Hepatocyte (in vitro differentiated cells): ENCODE measurements around the gene GPHN. TPM values are rescaled to one million over a fixed set of nuclear protein-coding genes. Genes with fewer than 3 reads are reported as not detected.

Experiments
- DNase-seq: peaks from one replicate; pipeline ENCODE4 v3.0.0-alpha.2; 2016; ENCODE audit warnings: low spot score
- H2AFZ ChIP-seq: fragments of 200-600 bp; sonication (generic); 2 replicates; pipeline ENCODE4 v1.6.0; 2016; ENCODE audit warnings: antibody characterized with exemption, mild to moderate bottlenecking
- H3K27ac ChIP-seq: fragments of 200-600 bp; sonication (generic); 2 replicates; pipeline ENCODE4 v1.5.1; 2016; ENCODE audit warnings: mild to moderate bottlenecking
- H3K27me3 ChIP-seq: fragments of 200-600 bp; sonication (generic); 2 replicates; pipeline ENCODE4 v1.6.1; 2016
- H3K36me3 ChIP-seq: fragments of 200-600 bp; sonication (generic); replicated peaks from 2 replicates; pipeline ENCODE4 v1.5.1; 2016; ENCODE audit warnings: low read depth; ENCODE audit not compliant: insufficient read depth
- H3K4me1 ChIP-seq: fragments of 200-600 bp; sonication (generic); 2 replicates; pipeline ENCODE4 v1.5.1; 2016; ENCODE audit warnings: mild to moderate bottlenecking, moderate library complexity; ENCODE audit not compliant: insufficient read depth
- H3K4me2 ChIP-seq: fragments of 200-600 bp; sonication (generic); 2 replicates; pipeline ENCODE4 v1.6.0; 2016
- H3K4me3 ChIP-seq: fragments of 200-600 bp; sonication (generic); 2 replicates; pipeline ENCODE4 v1.5.1; 2016; ENCODE audit warnings: mild to moderate bottlenecking
- H3K79me2 ChIP-seq: fragments of 200-600 bp; sonication (generic); 2 replicates; pipeline ENCODE4 v1.6.0; 2017; ENCODE audit warnings: mild to moderate bottlenecking
- H3K9me2 ChIP-seq: fragments of 200-600 bp; sonication (generic); replicated peaks from 2 replicates; pipeline ENCODE4 v1.6.0; 2017; ENCODE audit warnings: mild to moderate bottlenecking; ENCODE audit not compliant: insufficient read depth
- H3K9me3 ChIP-seq: fragments of 200-600 bp; sonication (generic); 2 replicates; pipeline ENCODE4 v1.5.1; 2016; ENCODE audit warnings: low read depth, mild to moderate bottlenecking
- H4K20me1 ChIP-seq: fragments of 200-600 bp; sonication (generic); 2 replicates; pipeline ENCODE4 v1.6.0; 2016; ENCODE audit warnings: mild to moderate bottlenecking; ENCODE audit not compliant: insufficient read depth, poor library complexity, severe bottlenecking
- EZH2 ChIP-seq: fragments of 200-600 bp; sonication (generic); IDR thresholded peaks from 2 replicates; pipeline ENCODE4 v1.6.1; 2016; ENCODE audit warnings: antibody characterized with exemption, mild to moderate bottlenecking, borderline replicate concordance
- EZH2phosphoT487 ChIP-seq: fragments of 200-600 bp; sonication (generic); IDR thresholded peaks from one replicate; pipeline ENCODE4 v1.6.1; 2018; ENCODE audit warnings: antibody characterized with exemption, mild to moderate bottlenecking, low read depth, moderate library complexity; ENCODE audit not compliant: unreplicated experiment, severe bottlenecking
- WGBS: methylation state at CpG from one replicate; pipeline ENCODE4 v1.1.6; 2016; ENCODE audit warnings: low lambda C conversion rate; ENCODE audit errors: missing lambda C conversion rate; 5-methylcytosine and 5-hydroxymethylcytosine counted together
- polyA plus RNA-seq: library from polyadenylated mRNA; unstranded; fragments of >200 nt; fragmentation: Nextera tagmentation; extraction: Ambion mirVana; gene quantifications from 2 replicates; pipeline ENCODE4 v1.2.1, GENCODE V29; 2016
- total RNA-seq: library from RNA; depleted of rRNA; stranded (reverse); fragments of >200 nt; gene quantifications from 2 replicates; pipeline ENCODE4 v1.2.3, GENCODE V29; 2014
- TF ChIP-seq, protein P1 (sequence below): fragments of 200-600 bp; sonication (generic); IDR thresholded peaks from 2 replicates; pipeline ENCODE4 v1.5.1; 2016; ENCODE audit warnings: antibody characterized with exemption, mild to moderate bottlenecking; ENCODE audit not compliant: poor library complexity

GPHN gene
- total and polyA plus RNA-seq, 2 experiments from 2014 or later, result 9.3 to 10.7 TPM

DNA sequence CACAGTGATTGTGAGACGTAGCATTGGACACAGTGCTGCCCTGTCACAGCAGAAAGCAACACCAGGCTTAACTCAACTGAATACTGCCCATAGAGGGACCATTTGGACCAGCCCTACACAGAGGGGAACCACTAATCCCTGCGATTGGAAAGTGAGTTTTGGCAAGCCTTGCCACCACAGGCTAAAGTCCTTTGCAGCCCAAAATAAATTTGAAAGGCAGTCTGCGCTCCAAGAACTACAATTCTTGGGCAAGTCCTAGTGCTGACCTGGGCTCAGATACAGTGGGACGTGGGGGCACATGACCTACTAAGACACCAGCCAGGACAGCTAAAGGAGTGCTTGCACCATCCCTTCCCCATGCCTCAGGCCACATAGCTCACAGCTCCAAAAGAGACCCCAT, 349.9 kb downstream of the GPHN start:
- Histone ChIP-seq H3K4me3 (no peak overlapping the region), H4K20me1 (no peaks in the 10 kb centered on the region), H3K36me3 (no peaks in the 10 kb centered on the region), H3K27me3 (no peaks in the 10 kb centered on the region), H3K9me2 (no peaks in the 10 kb centered on the region), H2AFZ (no peak overlapping the region), H3K27ac (no peak overlapping the region), H3K79me2 (no peaks in the 10 kb centered on the region), H3K9me3 (no peaks in the 10 kb centered on the region), H3K4me2 (no peak overlapping the region), H3K4me1 (no peaks in the 10 kb centered on the region)
- no peak for DNase-seq
- WGBS, result 95% methylated on average over 4 of the region's 4 CpGs
- TF ChIP-seq EZH2phosphoT487, result no peak
- TF ChIP-seq EZH2, result no peak
- TF ChIP-seq, protein P1, sequence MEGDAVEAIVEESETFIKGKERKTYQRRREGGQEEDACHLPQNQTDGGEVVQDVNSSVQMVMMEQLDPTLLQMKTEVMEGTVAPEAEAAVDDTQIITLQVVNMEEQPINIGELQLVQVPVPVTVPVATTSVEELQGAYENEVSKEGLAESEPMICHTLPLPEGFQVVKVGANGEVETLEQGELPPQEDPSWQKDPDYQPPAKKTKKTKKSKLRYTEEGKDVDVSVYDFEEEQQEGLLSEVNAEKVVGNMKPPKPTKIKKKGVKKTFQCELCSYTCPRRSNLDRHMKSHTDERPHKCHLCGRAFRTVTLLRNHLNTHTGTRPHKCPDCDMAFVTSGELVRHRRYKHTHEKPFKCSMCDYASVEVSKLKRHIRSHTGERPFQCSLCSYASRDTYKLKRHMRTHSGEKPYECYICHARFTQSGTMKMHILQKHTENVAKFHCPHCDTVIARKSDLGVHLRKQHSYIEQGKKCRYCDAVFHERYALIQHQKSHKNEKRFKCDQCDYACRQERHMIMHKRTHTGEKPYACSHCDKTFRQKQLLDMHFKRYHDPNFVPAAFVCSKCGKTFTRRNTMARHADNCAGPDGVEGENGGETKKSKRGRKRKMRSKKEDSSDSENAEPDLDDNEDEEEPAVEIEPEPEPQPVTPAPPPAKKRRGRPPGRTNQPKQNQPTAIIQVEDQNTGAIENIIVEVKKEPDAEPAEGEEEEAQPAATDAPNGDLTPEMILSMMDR, result no peak

DNA sequence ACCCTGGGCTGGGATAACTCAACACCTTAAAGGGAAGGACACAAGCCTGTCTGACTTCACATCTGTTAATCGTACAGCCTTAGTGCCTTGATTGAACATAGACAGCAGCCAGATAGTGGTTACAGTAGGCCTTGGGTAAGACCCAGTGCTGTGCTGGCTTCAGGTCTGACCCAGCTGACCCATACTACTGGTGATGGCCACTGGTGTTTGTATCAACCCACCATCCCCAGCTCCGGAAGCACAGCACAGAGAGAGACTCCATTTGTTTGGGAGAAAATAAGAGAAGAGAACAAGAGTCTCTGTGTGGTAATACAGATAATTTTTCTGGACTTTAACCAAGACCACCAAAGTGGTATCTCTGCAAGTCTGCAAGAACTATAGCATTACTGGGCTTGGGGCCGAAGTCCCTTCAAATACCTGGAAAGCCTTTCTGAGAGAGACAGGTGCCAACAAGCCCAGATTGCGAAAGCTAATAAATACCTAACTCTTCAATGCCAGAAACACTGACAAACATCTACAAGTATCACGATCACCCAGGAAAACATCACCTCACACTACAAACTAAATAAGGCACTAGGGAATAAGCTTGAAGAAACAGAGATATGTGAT, 351.2 kb downstream of the GPHN start:
- H3K4me2 ChIP-seq, result no peak overlapping the region
- no peaks in the 10 kb centered on the region for H3K4me1 ChIP-seq
- WGBS, result 96% methylated on average over 5 of the region's 5 CpGs
- DNase-seq, result no peak
- H3K9me3 ChIP-seq, result no peaks in the 10 kb centered on the region
- no peaks in the 10 kb centered on the region for H3K79me2 ChIP-seq
- H3K9me2 ChIP-seq, result no peaks in the 10 kb centered on the region
- H2AFZ ChIP-seq, result no peak overlapping the region
- H3K27ac ChIP-seq, result no peak overlapping the region
- no peaks in the 10 kb centered on the region for H3K27me3 ChIP-seq
- TF ChIP-seq EZH2phosphoT487, result no peak
- TF ChIP-seq EZH2, result no peak
- TF ChIP-seq, protein P1, result no peak
- H3K4me3 ChIP-seq, result no peak overlapping the region
- no peaks in the 10 kb centered on the region for H4K20me1 ChIP-seq
- no peaks in the 10 kb centered on the region for H3K36me3 ChIP-seq

DNA sequence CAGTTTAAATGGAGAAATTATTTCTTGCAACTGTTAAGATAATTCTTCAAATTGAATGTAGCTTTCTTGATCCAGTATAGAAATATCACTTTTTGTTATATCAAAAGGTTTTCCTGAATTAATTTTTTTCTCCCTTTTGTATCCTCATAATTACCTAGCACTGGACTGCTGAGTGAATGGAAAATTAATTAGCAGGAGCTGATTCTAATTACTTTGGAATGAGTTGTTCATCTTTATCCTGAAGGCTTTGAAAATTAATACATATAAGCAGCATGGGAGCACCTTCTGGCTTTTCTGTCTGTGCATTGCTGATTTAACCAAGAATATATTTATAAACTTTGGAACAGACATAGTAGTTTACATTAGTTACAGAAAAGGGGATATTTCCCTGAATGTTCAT, 373.6 kb downstream of the GPHN start:
- Histone ChIP-seq H4K20me1 (no peaks in the 10 kb centered on the region), H3K79me2 (no peaks in the 10 kb centered on the region), H3K4me2 (no peak overlapping the region), H3K36me3 (no peaks in the 10 kb centered on the region), H3K4me3 (no peak overlapping the region), H3K9me3 (peaks cover 3% of the 10 kb centered on the region), H3K27me3 (no peaks in the 10 kb centered on the region), H2AFZ (no peak overlapping the region), H3K9me2 (no peaks in the 10 kb centered on the region), H3K27ac (no peak overlapping the region), H3K4me1 (no peaks in the 10 kb centered on the region)
- DNase-seq, result no peak
- TF ChIP-seq EZH2 (no peak), EZH2phosphoT487 (no peak)
- TF ChIP-seq, protein P1, result no peak
